Prostate gland (tissue), 2 donors: Measurements from ENCODE around the gene FBRSL1.

Experiments
- CTCF ChIP-seq, 4 experiments: fragments of 200-600 bp in 2 of 4; fragments of 450-650 bp in 2 of 4; sonication (generic) in 2 of 4; IDR thresholded peaks; 1 replicate in 3 of 4; 2 replicates in 1 of 4; pipeline ENCODE4 v1.5.1; 2016 to 2019; ENCODE audit warnings: antibody characterized with exemption in 4 of 4, mild to moderate bottlenecking in 2 of 4, moderate library complexity in 2 of 4
- POLR2A ChIP-seq: fragments of 450-650 bp; IDR thresholded peaks from one replicate; pipeline ENCODE4 v1.6.1; 2016; ENCODE audit warnings: antibody characterized with exemption, mild to moderate bottlenecking
- POLR2AphosphoS5 ChIP-seq: sonication (generic); formaldehyde crosslinking; IDR thresholded peaks from one replicate; pipeline ENCODE4 v1.6.1; 2017; ENCODE audit warnings: antibody characterized with exemption

- TF ChIP-seq CTCF (IDR thresholded peaks at IDR 0.05) (no peak), POLR2AphosphoS5 (no peak), POLR2A (no peak)
These were observed 61.7 kb downstream of the FBRSL1 start for GRCh38 chr12:132551641-132552031.
